Spleen (tissue), 7 donors: ENCODE data around the gene TMEM108.

Experiments used
- CTCF ChIP-seq, 11 experiments: fragments of 200-600 bp in 7 of 11; fragments of 450-650 bp in 4 of 11; sonication (generic) in 4 of 11; IDR thresholded peaks in 8 of 11; conservative IDR thresholded peaks in 3 of 11; 1 replicate in 7 of 11; 2 replicates in 4 of 11; pipeline versions ENCODE4 v1.4.0 to v1.8.0; 2016 to 2021; ENCODE audit warnings: antibody characterized with exemption in 11 of 11, inconsistent platforms in 4 of 11, mild to moderate bottlenecking in 1 of 11
- POLR2AphosphoS5 ChIP-seq, 3 donors: sonication (generic); formaldehyde crosslinking; IDR thresholded peaks; one replicate each; pipeline ENCODE4 v1.5.1; 2017; ENCODE audit warnings: antibody characterized with exemption in 3 of 3
- donor health status: DM: no; HTN: no; CAD: no; lungs with moderate emphysema.
- donor health status: DM: no; HTN: no; CAD: no.
- donor health status: DM: no; HTN: no; CAD: no.

GRCh38 chr3:133387341-133387740 is 349.1 kb downstream of the TMEM108 start:
- TF ChIP-seq POLR2AphosphoS5 (IDR thresholded peaks at IDR 0.05) (no peak), CTCF (IDR thresholded peaks at IDR 0.05 in 8 of 11, conservative IDR thresholded peaks at IDR 0.05 in 3 of 11) (no peak)
